IPS DF 6.9 (cell line): Measurements from ENCODE around the gene PZP.
"Not testable (repeated sequence)": the region's sequence is repeated elsewhere in the genome, so short reads cannot be mapped to it uniquely, and the experiment has no call there.

ENCODE experiments used
- DNase-seq: peaks from one replicate; pipeline ENCODE4 v3.0.0-alpha.2; 2013; ENCODE audit warnings: low read depth, low spot score
- H3K27ac ChIP-seq: one replicate; pipeline ENCODE4 v1.5.1; 2013; ENCODE audit warnings: low read length, control low read depth
- H3K27me3 ChIP-seq: 2 replicates; pipeline ENCODE4 v1.6.1; 2013; ENCODE audit warnings: mild to moderate bottlenecking, low read length; ENCODE audit not compliant: control insufficient read depth, insufficient read depth
- H3K36me3 ChIP-seq: 2 replicates; pipeline ENCODE4 v1.6.1; 2013; ENCODE audit warnings: low read length; ENCODE audit not compliant: control insufficient read depth, insufficient read depth
- H3K4me1 ChIP-seq: 2 replicates; pipeline ENCODE4 v1.6.1; 2013; ENCODE audit warnings: low read length; ENCODE audit not compliant: control insufficient read depth, insufficient read depth
- H3K4me3 ChIP-seq: 2 replicates; pipeline ENCODE4 v1.5.1; 2013; ENCODE audit warnings: mild to moderate bottlenecking, low read length
- H3K9me3 ChIP-seq: 2 replicates; pipeline ENCODE4 v1.6.1; 2013; ENCODE audit warnings: low read length, inconsistent platforms; ENCODE audit not compliant: control insufficient read depth, insufficient read depth
- WGBS: extraction: QIAGEN DNeasy Blood & Tissue Kit; methylation state at CpG from one replicate; pipeline ENCODE4 v1.1.7; 2013; ENCODE audit warnings: mixed read lengths, missing lambda C conversion rate; ENCODE audit not compliant: insufficient read length, insufficient coverage; 5-methylcytosine and 5-hydroxymethylcytosine counted together

The PZP gene

DNA sequence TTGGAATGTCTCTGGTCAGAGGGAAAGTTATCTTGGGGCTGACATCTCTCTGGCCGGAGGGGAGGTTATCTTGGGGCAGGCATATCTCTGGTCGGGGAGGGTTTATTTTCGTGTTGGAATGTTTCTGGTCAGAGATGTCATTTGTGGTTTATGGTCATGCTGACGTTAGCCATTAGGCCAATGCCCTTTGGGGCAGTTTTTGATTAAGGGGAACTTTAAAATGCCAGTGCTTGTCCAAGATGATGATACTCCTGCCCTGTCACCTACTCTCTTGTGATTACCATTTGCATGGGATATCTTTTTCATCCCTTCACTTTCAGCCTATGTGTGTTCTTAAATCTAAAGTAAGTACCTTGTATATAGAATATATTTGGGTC, 63.5 kb downstream of the PZP start:
- no peaks in the 10 kb centered on the region for H3K9me3 ChIP-seq
- no peaks in the 10 kb centered on the region for H3K36me3 ChIP-seq
- H3K27ac ChIP-seq: no peak overlapping the region
- no peak overlapping the region for H3K4me3 ChIP-seq
- no peaks in the 10 kb centered on the region for H3K4me1 ChIP-seq
- WGBS: no CpG with 5 or more reads among the region's 4 CpGs
- DNase-seq: no peak
- no peaks in the 10 kb centered on the region for H3K27me3 ChIP-seq

DNA sequence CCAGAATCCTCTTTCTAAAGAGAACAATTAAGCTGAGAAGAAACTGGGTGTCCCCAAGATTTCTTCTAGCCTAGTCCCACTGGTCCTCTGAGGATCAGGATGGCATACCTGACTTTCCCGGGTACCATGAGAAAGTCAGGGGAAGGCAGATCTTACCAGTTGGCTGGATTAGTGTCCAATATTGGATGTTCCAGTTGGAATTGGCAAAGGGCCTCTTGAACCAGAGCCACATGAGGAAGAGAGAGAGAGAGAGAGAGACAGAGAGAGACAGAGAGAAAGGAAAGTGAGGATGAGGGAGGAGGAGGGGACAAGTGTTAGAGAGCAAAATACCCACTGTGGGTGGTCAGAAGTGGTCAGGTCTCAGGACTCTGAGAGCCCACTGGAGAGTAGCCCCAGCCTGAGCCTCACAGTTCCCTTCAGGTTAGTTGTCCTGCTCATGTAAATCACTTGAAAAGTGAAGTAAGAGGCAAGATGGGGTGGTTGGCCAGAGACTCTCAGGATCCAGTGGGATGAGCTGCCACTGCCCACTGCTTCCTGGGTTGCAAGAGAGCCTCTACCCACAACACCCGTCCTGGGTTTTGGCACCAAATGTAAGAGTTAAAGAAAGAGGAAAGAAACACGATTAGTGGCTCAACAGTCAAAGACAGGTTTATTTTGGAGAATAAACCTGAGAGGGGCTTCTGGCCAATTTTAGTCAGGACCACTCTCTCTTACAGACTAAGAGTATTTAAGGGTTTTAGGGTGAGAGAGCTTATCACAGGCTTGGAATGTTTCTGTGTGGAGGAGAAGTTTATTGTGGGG, 64.1 kb downstream of the PZP start:
- Histone ChIP-seq H3K27me3 (no peaks in the 10 kb centered on the region), H3K9me3 (no peaks in the 10 kb centered on the region), H3K27ac (no peak overlapping the region), H3K36me3 (no peaks in the 10 kb centered on the region), H3K4me1 (no peaks in the 10 kb centered on the region), H3K4me3 (no peak overlapping the region)
- WGBS: no CpG with 5 or more reads among the region's 3 CpGs
- DNase-seq: no peak

DNA sequence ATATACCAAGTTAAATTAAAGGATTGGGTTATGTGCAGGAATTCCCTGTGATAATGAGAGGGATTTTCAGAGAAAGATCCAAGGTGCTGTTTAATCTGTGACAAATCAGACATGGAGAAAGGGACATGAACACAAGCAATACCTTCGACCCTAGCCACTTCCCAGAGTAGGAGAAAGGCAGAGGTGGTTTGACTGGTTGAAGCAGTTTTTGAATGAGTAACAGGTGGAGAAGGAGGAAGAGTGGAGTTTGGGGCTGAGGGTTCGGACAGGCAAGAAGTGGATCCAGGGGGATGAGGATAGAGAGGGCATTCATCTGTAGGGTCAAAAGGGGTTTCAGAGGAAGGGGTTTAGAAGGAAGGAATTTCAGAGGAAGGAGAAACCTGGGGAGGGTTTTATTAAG, 65.1 kb downstream of the PZP start:
- no peak for DNase-seq

DNA sequence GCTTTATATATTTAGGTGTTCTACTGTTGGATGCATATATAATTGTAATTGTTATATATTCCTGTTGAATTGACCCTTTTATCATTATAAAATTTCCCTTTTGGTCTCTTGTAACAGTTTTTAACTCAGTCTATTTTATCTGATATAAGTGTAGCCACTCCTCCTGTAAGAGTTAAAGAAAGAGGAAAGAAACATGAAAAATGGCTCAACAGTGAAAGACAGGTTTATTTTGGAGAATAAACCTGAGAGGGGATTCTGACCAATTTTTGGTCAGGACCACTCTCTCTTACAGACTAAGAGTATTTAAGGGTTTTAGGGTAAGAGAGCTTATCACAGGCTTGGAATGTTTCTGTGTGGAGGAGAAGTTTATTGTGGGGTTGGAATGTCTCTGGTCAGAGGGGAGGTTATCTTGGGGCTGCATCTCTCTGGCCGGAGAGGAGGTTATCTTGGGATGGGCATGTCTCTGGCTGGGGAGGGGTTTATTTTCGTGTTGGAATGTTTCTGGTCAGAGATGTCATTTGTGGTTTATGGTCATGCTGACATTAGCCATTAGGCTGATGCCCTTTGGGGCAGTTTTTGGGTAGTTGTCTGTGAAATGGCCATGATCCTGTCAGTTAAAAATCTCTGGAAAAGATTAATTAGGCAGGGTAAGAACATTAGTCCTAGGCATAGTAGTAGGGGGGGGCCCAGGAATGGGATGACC, 68.5 kb downstream of the PZP start:
- H3K27me3 ChIP-seq, DNase-seq, H3K9me3 ChIP-seq, H3K36me3 ChIP-seq, H3K4me3 ChIP-seq, H3K27ac ChIP-seq, H3K4me1 ChIP-seq: not testable (repeated sequence)
- WGBS: no CpG with 5 or more reads among the region's 2 CpGs

More for the DNA sequence above, 65.1 kb downstream of the PZP start:
- H3K27me3 ChIP-seq: no peaks in the 10 kb centered on the region
- H3K36me3 ChIP-seq: no peaks in the 10 kb centered on the region
- H3K9me3 ChIP-seq: no peaks in the 10 kb centered on the region
- H3K4me1 ChIP-seq: no peaks in the 10 kb centered on the region
- no peak overlapping the region for H3K4me3 ChIP-seq
- WGBS: no CpG with 5 or more reads among the region's 2 CpGs
- H3K27ac ChIP-seq: no peak overlapping the region

DNA sequence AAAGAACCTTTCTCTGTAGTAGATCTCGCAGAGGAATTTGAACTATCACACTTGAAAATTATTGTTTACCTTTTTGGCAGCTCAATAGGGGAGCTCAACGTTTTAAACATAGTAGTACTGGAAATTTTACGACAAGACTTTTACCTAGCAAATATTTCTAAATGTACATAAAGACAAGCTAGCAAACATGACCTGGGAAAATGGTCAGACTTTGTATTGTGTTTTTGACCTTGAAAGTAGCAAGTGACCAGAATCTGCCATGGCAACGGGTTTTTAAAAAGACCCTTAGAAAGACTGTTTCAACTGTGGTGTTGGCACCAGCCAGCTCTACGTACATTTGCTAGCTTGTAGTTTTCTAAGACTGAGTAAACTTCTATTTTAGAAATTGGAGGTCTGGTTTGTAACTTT, 72.3 kb downstream of the PZP start:
- WGBS: no CpG with 5 or more reads among the region's 5 CpGs
- Histone ChIP-seq H3K4me1 (no peaks in the 10 kb centered on the region), H3K27ac (no peak overlapping the region), H3K9me3 (no peaks in the 10 kb centered on the region), H3K27me3 (no peaks in the 10 kb centered on the region), H3K36me3 (no peaks in the 10 kb centered on the region), H3K4me3 (no peak overlapping the region)
- no peak for DNase-seq

DNA sequence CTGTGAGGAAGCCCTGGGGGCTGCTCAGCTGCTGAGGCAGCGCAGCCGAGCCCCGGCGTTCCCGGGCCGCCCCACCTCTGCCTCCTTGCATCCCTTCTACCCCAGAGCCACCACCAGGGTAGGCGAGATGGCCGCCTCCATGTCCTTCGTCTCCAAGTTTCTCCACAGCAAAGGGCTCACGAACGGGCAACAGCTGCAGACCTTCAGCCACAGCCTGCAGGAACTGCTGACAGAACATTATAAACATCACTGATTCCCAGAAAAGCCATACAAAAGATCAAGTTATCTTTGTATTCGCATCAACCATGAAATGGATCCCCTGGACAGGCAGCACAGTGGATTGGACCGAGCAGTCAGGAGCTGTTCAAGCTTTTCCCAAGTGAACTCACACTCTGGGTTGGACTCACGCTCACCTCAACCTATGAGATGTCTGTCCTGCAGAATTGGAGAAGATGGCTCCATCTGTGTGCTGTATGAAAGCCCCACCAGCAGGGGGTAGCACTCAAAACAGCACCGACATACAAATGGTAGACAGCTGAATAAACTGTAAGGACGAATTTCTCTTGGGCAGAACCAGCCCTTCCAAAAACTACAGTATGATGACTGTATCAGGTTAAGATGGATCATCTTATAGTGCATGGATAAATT, 73.1 kb downstream of the PZP start:
- H3K4me1 ChIP-seq: no peaks in the 10 kb centered on the region
- no peak overlapping the region for H3K4me3 ChIP-seq
- H3K27me3 ChIP-seq: no peaks in the 10 kb centered on the region
- no peaks in the 10 kb centered on the region for H3K36me3 ChIP-seq
- H3K27ac ChIP-seq: no peak overlapping the region
- DNase-seq: peak; percentile 7
- no peaks in the 10 kb centered on the region for H3K9me3 ChIP-seq
- no CpG with 5 or more reads among the region's 16 CpGs for WGBS

DNA sequence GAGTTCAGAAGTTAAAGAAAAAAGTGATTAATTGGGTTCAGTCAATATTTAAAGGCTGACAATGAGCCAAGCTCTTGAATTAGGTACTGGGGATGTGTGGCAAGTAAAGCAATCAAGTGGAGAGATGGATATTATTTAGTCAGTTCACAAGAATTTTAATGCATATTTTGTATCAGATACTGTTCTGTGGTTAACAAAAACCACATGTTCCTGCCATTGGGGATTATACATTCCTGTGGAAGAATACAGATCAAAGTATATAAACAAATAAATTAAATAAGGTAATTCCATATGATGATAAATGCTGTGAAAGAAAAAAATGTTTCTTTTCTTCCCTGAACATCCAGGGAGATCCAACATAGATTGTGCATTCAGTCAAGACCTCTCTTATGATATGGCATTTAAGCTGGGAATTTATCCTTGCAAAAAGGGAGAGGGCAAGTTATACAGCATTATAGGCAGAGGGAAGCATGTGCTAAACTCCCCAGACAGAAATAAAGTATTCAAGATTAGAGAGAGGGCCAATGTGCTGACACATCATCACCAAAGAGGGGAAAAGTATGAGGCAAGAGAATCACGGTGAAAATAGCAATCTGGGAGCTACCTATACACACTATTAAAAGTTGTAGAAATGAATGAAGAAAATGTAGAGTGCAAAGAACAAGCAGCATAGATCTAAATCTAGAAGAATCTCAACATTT, 74.8 kb downstream of the PZP start:
- no peaks in the 10 kb centered on the region for H3K36me3 ChIP-seq
- H3K4me1 ChIP-seq: no peaks in the 10 kb centered on the region
- H3K27ac ChIP-seq: no peak overlapping the region
- DNase-seq: no peak
- WGBS: no CpG with 5 or more reads among the region's 1 CpG
- H3K9me3 ChIP-seq: no peaks in the 10 kb centered on the region
- no peak overlapping the region for H3K4me3 ChIP-seq
- H3K27me3 ChIP-seq: no peaks in the 10 kb centered on the region

DNA sequence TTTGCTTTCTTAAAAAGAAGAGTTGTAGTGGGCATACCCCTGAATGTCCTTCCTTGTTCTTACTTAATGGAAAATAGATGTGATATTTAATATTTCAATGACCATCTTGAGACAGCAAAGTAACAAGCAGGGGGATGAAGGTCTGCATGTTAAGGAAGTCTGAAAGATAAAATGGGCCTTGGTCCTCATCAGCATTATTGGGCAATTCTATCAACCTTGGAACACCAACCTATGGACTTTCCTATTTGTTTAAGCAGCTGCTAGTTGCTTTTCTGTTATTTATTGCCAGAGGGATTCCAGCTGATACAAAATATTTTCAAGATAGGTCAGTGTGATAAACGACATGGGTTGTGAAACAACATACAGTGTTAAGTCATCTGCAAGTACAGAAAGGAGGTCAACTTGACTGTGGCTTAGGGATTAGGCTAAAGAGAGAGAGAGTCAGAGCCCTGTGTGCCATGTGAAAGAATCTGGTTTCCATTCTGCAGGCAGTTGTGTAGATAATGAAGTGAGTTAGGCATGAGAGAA, 76.1 kb downstream of the PZP start:
- H3K27me3 ChIP-seq: no peaks in the 10 kb centered on the region
- no peak overlapping the region for H3K27ac ChIP-seq
- no peak overlapping the region for H3K4me3 ChIP-seq
- no peak for DNase-seq
- WGBS: no CpG with 5 or more reads among the region's 1 CpG
- no peaks in the 10 kb centered on the region for H3K9me3 ChIP-seq
- H3K4me1 ChIP-seq: no peaks in the 10 kb centered on the region
- no peaks in the 10 kb centered on the region for H3K36me3 ChIP-seq

DNA sequence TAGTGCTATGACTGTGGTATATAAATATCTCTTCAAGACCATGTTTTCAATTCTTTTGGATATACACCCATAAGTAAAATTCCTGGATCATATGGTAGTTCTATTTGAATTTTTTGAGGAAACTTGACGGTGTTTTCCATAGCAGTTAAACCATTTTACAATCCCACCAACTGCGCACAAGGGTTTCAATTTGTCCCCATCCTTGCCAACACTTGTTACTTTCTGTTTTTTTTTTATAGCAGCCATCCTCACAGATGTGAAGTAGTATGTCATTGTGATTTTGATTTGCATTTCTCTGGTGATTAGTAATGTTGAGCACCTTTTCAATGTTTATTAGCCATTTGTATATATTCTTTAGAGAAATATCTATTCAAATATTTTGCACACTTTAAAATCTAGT, 78.0 kb downstream of the PZP start:
- WGBS: no CpG with 5 or more reads among the region's 2 CpGs
- no peaks in the 10 kb centered on the region for H3K27me3 ChIP-seq
- H3K4me3 ChIP-seq: no peak overlapping the region
- no peaks in the 10 kb centered on the region for H3K36me3 ChIP-seq
- DNase-seq: no peak
- no peaks in the 10 kb centered on the region for H3K9me3 ChIP-seq
- H3K27ac ChIP-seq: no peak overlapping the region
- H3K4me1 ChIP-seq: no peaks in the 10 kb centered on the region
